HUDEP-2 (cell line): Measurements from ENCODE around the gene TP53TG3F.
"Not testable (repeated sequence)": the region's sequence is repeated elsewhere in the genome, so short reads cannot be mapped to it uniquely, and the experiment has no call there.

ENCODE experiments used
- DNase-seq, 76 experiments: peaks; one replicate each; lab custom pipeline; 2025; ENCODE audit not compliant: unreplicated experiment in 76 of 76; lab: John Stamatoyannopoulos, UW

The TP53TG3F gene, protein sequence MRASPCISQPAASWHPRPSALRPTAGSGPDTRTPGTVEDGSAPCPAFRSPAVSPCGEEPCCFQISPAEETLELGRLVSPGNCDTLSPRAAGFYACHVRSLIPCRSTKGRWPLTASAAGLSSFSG

DNA sequence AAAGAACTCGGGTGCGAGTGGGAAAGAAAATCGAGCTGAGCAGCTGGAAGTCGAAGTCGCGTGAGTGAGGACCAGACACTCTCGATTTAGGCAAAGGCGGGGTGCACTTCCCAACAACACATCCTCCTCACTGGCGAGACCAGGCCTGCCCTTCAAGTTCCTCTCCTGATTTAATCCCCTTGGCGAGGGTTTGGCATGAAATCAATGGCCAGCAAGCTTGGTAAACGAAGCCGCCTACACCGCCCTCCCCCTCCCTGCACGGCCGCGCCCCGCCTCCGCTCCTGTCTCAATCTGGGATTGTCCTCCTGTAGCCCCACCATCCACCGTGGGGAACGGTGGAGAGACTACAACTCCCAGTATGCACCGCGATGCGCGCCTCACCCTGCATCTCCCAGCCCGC, at the start of gene TP53TG3F:
Gene TP53TG3F, plus strand, starts transcription at position 301 of the 400 bp plus-strand sequence. Its CDS starts 68 bp downstream, at position 369.
- not testable (repeated sequence) for DNase-seq

- not testable (repeated sequence) for DNase-seq
Measured at GRCh38 chr16:33491611-33492010, 32.2 kb downstream of the TP53TG3F start.

GRCh38 chr16:33507231-33507630, 47.8 kb downstream of the TP53TG3F start:
- DNase-seq = not testable (repeated sequence)

DNA sequence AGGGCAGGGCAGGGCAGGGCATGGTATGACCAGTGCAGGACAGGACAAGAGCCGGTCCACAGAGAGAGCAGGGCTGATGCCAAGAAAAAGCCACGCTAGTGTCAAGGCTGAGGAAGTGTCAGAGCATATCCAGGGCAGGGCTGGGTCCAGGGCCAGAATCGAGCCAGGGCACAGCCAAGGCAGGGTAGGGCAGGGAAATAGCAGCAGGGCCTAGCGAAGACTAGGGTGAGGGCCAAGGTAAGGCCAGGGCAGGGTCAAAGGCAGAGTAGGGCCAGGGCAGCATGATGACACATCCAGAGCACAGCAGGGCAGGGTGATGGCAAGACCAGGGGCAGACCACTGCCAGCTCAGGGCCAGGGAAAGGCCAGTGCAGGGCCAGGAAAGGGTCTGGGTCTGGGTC, 49.7 kb downstream of the TP53TG3F start:
- DNase-seq = not testable (repeated sequence)

DNA sequence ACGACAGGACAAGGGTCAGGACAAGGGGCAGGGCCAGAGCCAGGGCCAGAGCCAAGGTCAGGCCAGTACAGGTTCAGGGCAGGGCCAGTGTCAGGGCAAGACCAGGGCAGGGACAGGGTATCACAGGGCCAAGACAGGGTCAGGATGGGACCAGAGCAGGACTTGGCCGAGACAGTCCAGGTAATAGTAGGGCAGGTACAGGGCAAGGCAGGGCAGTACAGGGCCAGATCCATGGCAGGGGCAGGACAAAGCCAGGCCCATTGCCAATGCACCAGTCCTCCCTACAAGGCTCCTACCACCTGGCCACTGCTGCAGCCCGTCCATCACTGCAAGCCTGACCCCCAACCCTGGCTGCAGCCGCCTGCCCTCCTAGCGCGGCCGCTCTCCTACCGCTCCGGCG, 50.5 kb downstream of the TP53TG3F start:
- not testable (repeated sequence) for DNase-seq
